OCI-LY7 (cell line): ENCODE measurements around the gene TMEM229A. TPM values are rescaled to one million over a fixed set of nuclear protein-coding genes. Genes with fewer than 3 reads are reported as not detected.

ENCODE experiments used
- BruUV-seq: library from RNA; stranded (reverse); fragments of 400-500 nt; replicated peaks from 2 replicates; lab custom pipeline; 2021; lab: Mats Ljungman, UMichigan
- CTCF ChIA-PET: fragments of 300-600 bp; sonication (Branson Sonifier 250); formaldehyde crosslinking; loops from one replicate; lab custom pipeline; 2022; ENCODE audit warnings: antibody characterized with exemption; ENCODE audit not compliant: unreplicated experiment; lab: Charles Lee
- POLR2A ChIA-PET: fragments of 300-600 bp; sonication (Branson Sonifier 250); formaldehyde crosslinking; loops from one replicate; lab custom pipeline; 2022; ENCODE audit warnings: antibody characterized with exemption; lab: Charles Lee
- DNase-seq: peaks from one replicate; pipeline ENCODE4 v3.0.0-alpha.2; 2015; ENCODE audit warnings: low spot score
- H2AFZ ChIP-seq: fragments of 200-600 bp; sonication (generic), shearing (Covaris generic); 2 replicates; pipeline ENCODE4 v1.6.1; 2014; ENCODE audit warnings: mild to moderate bottlenecking, antibody characterized with exemption, low read length, moderate library complexity
- H3K27ac ChIP-seq: fragments of 200-600 bp; sonication (generic); 2 replicates; pipeline ENCODE4 v1.5.1; 2014; ENCODE audit warnings: mixed run types, low read depth, mild to moderate bottlenecking, moderate library complexity, low read length, inconsistent platforms; ENCODE audit not compliant: poor library complexity, severe bottlenecking
- H3K36me3 ChIP-seq: fragments of 200-600 bp; sonication (generic); 2 replicates; pipeline ENCODE4 v1.6.1; 2014; ENCODE audit warnings: mild to moderate bottlenecking, antibody characterized with exemption, low read length, moderate library complexity, mixed read lengths; ENCODE audit not compliant: insufficient read depth
- H3K4me1 ChIP-seq: fragments of 200-600 bp; sonication (generic); 2 replicates; pipeline ENCODE4 v1.5.1; 2014; ENCODE audit warnings: mild to moderate bottlenecking, low read length; ENCODE audit not compliant: insufficient read depth, poor library complexity, severe bottlenecking
- H3K4me2 ChIP-seq: fragments of 200-600 bp; sonication (generic); 2 replicates; pipeline ENCODE4 v1.6.1; 2014; ENCODE audit warnings: mild to moderate bottlenecking, low read length
- H3K4me3 ChIP-seq: fragments of 200-600 bp; sonication (generic); 2 replicates; pipeline ENCODE4 v1.5.1; 2014; ENCODE audit warnings: mild to moderate bottlenecking, low read depth, low read length; ENCODE audit not compliant: poor library complexity, severe bottlenecking
- H3K79me2 ChIP-seq: fragments of 200-600 bp; sonication (generic); 2 replicates; pipeline ENCODE4 v1.6.1; 2016; ENCODE audit warnings: low read depth, mild to moderate bottlenecking, low read length, moderate library complexity, mixed read lengths; ENCODE audit not compliant: insufficient read depth
- H3K9me2 ChIP-seq: fragments of 200-600 bp; sonication (generic); 2 replicates; pipeline ENCODE4 v1.6.1; 2016; ENCODE audit warnings: mild to moderate bottlenecking, low read length, mixed read lengths; ENCODE audit not compliant: insufficient read depth
- H3K9me3 ChIP-seq: fragments of 200-600 bp; sonication (generic); 2 replicates; pipeline ENCODE4 v1.6.1; 2014; ENCODE audit warnings: mild to moderate bottlenecking, mixed run types, low read length, mixed read lengths
- H4K20me1 ChIP-seq: fragments of 200-600 bp; sonication (generic); 2 replicates; pipeline ENCODE4 v1.6.1; 2014; ENCODE audit warnings: mild to moderate bottlenecking, antibody characterized with exemption, low read length, moderate library complexity, mixed read lengths; ENCODE audit not compliant: insufficient read depth
- CTCF ChIP-seq: fragments of 200-600 bp; sonication (generic); conservative IDR thresholded peaks from 2 replicates; pipeline ENCODE4 v1.5.1; 2014; ENCODE audit warnings: mild to moderate bottlenecking, antibody characterized with exemption, low read length, moderate library complexity, mixed read lengths
- EZH2phosphoT487 ChIP-seq: fragments of 200-600 bp; sonication (generic); IDR thresholded peaks from 2 replicates; pipeline ENCODE4 v1.6.1; 2018; ENCODE audit warnings: low read depth, borderline replicate concordance, mild to moderate bottlenecking, mixed run types, antibody characterized with exemption, low read length, moderate library complexity, mixed read lengths
- intact Hi-C: fragments of 100-400 bp; cut with micrococcal nuclease; formaldehyde crosslinking; loops from one replicate; pipeline ENCODE4 v1.10.0; 2022; ENCODE audit not compliant: unreplicated experiment
- total RNA-seq, 2 experiments: library from RNA; depleted of rRNA in 1 of 2; stranded (reverse); fragments of >200 nt in 1 of 2; shearing (Covaris generic) in 1 of 2; gene quantifications; 2 replicates each; pipeline ENCODE4 v1.2.3, GENCODE V29; 2014 to 2022

Gene TMEM229A
- total RNA-seq, 2 experiments from 2014 or later: not detected

GRCh38 chr7:124057872-124058271 lies 25.0 kb upstream of the TMEM229A start:
- no peaks in the 10 kb centered on the region for H3K9me2 ChIP-seq
- H3K4me2 ChIP-seq: no peak overlapping the region
- H3K9me3 ChIP-seq: no peaks in the 10 kb centered on the region
- intact Hi-C loops: no loop called here
- no peaks in the 10 kb centered on the region for H3K4me1 ChIP-seq
- H4K20me1 ChIP-seq: no peaks in the 10 kb centered on the region
- no peak for TF ChIP-seq EZH2phosphoT487
- TF ChIP-seq CTCF: no peak
- no peak overlapping the region for H2AFZ ChIP-seq
- no peak overlapping the region for H3K4me3 ChIP-seq
- ChIA-PET CTCF (no interaction called here), POLR2A (no interaction called here)
- no peaks in the 10 kb centered on the region for H3K36me3 ChIP-seq
- DNase-seq: no peak
- H3K27ac ChIP-seq: no peak overlapping the region
- H3K79me2 ChIP-seq: no peaks in the 10 kb centered on the region
- BruUV-seq: no TSS peak

- H3K27ac ChIP-seq: no peak overlapping the region
- no peak overlapping the region for H2AFZ ChIP-seq
- no peaks in the 10 kb centered on the region for H3K9me2 ChIP-seq
- H3K79me2 ChIP-seq: no peaks in the 10 kb centered on the region
- no peak overlapping the region for H3K4me2 ChIP-seq
- H3K4me1 ChIP-seq: no peaks in the 10 kb centered on the region
- no peaks in the 10 kb centered on the region for H3K36me3 ChIP-seq
- H3K9me3 ChIP-seq: no peaks in the 10 kb centered on the region
- CTCF ChIA-PET: no interaction called here
- POLR2A ChIA-PET: no interaction called here
- no TSS peak for BruUV-seq
- TF ChIP-seq CTCF (no peak), EZH2phosphoT487 (no peak)
- no peaks in the 10 kb centered on the region for H4K20me1 ChIP-seq
- no peak overlapping the region for H3K4me3 ChIP-seq
- intact Hi-C loops: no loop called here
- no peak for DNase-seq
These were observed 23.4 kb upstream of the TMEM229A start for GRCh38 chr7:124056234-124056633.

DNA sequence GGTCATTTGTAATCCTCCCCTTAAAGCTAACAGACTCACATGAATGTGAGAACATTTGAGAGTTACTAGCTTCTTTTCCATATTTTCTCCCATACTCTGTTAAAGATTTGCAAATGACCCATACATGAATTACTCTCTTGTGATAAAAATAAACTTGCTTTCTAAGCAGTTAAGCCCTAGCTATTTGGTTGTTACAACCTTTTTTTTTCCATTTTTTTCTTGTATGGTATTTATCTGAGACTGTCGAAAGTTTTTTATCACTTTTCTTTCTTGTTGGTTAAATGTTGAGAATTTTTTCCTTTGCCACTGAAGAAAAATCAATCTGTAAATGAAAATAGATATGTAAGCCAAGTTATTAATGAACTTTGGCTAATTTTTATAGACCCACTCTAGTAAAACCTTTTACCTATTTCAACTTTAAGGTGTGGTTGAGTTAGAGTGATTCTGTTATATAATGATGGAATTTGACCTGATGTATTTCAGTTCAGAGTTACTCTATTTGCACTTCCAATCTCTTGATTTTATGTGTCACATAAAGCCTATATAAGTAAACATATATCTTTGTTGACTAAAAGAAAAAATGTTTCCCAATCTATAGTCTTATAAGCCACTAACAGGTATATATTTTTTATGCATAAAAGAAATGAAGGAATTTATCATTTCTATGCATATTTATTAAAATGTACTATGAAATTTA lies 19.0 kb upstream of the TMEM229A start:
- ChIA-PET POLR2A (interaction anchor here (0.7 kb wide), 1 partner anchor 485 kb away, joined by 3 read pairs; no protein-coding TSS in a partner anchor), CTCF (no interaction called here)
- BruUV-seq: no TSS peak

More for the DNA sequence above, 19.0 kb upstream of the TMEM229A start:
- Histone ChIP-seq H3K4me1 (no peaks in the 10 kb centered on the region), H3K79me2 (no peaks in the 10 kb centered on the region), H3K9me2 (no peaks in the 10 kb centered on the region), H4K20me1 (no peaks in the 10 kb centered on the region), H3K27ac (no peak overlapping the region), H3K9me3 (no peaks in the 10 kb centered on the region), H3K36me3 (no peaks in the 10 kb centered on the region), H3K4me2 (no peak overlapping the region), H3K4me3 (no peak overlapping the region), H2AFZ (no peak overlapping the region)
- no peak for DNase-seq
- TF ChIP-seq EZH2phosphoT487 (no peak), CTCF (no peak)
- intact Hi-C loops: no loop called here
